GM19035 (cell line): Measurements from ENCODE around the gene COX7A2.
A peak's percentile ranks its signal among the peaks of the same experiment; 100 is the strongest.

Experiments used
- ATAC-seq: cut with Tn5 transposase; IDR thresholded peaks from one replicate; pipeline ENCODE4 v1.9.1; 2021; ENCODE audit not compliant: unreplicated experiment

COX7A2 gene

GRCh38 chr6:75268988-75269354 lies 25.4 kb upstream of the COX7A2 start:
- ATAC-seq: no peak

DNA sequence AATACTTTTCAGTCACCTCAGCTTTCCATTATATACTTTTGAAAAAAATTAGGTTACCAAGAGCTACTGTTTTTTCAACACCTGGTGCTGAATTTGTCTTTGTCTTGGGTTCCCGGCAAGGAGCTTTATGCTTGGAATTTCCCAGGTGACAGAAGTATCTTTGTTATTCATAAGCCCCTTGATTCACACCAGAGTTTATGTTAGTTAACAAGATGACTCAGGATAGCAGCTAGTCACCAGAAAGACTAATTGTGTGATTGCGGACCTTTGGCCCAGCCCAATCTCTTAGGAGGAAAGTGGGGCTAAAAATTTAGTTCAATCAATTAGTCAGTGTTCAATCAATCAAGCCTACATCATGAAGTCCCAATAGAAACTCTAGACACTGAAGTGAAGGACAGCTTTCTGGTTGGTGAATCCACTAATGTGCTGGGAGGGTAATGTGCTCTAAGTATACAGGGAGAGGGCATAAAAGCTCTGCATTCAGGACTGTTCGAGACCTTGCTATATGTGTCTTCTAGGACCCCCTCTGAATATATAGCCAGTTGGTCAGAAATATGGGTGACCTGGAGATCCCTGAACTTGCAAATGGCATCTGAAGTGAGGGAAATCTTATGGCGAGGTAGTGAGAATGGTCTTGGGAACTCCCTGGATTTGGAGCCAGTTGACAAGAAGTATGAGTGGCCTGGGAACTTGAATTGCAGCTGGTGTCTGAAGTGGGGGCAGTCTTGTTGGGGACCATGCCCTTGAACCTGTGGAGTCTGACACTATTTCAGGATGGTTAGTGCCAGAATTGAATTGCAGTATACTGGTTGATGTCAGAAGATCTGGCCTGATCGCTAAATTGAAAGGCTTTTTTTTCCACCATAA lies 24.8 kb upstream of the COX7A2 start:
- ATAC-seq: no peak

- ATAC-seq: no peak
Measured at GRCh38 chr6:75267461-75267860, 23.9 kb upstream of the COX7A2 start.

DNA sequence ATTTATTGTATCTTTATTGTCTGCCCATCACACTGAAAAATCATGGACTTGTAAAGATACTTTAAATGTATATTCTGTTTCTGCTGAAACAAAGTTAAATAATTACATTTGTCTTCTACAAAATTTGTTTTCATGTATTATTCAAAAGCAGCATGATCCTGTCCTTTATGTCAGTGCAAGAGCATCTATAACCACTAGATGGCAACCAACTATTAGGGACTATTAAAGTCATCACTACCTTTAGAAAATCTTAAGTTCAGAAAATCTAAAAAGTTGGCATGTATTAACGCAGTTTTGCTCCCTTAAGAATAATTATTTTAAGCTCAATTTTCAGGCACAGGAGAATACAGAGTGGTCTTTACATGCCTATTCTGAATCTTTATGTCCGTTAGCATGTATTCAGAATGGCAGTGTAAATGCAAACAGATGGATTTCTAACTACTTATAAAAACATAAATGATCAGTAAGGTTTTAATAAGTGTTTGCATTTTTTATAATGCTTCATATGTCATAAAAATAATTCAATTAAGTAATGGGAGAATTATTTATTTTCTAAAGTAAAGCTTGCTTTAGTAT lies 23.2 kb upstream of the COX7A2 start:
- peak; percentile 81 for ATAC-seq

DNA sequence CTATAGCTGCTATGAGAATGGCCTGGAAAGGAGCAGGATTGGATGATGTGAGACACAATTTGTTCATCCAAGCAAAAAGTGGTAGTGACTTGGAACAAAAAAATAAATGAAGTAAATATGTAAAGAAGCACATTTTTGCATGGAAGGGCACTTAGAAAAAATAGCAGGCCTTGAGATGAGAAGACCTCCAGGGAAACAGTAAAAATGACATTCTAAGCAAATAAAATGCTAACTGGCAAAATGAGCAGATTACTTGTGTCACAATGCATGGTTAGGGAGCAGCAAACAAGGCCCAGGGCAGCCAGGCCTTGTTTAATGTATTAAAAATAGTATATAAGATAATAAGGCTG lies 19.8 kb upstream of the COX7A2 start:
- ATAC-seq: no peak

DNA sequence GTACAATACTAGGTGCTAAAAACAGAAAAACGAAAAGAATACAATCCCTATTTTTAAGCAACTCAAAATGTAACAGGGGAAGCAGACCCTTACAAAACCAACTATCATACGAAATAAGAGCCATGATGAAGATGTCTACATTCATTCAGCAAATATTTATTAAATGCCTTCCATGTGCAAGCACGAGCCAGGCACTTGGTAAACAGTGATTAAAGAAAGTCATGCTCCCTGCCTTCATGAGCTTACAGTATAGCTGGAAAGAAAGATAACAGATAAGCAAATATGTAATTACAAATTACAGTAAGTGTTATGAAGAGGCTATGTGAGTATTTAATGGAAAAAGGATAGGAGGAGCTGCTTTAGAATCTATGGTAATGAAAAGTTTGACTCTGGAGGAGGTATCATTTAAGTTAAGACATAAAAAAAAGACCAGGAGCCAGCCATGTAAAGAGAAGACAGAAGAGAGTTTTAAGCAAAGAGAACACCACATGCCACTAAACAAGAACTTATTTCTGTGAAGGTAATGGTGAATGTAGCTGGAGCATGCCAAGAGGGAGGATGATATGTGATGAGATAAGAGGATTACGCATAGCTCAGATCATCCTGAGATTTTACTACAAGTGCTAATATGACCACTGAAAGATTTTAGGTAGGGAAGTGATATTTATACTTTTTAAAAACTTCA lies 19.3 kb upstream of the COX7A2 start:
- ATAC-seq: no peak

DNA sequence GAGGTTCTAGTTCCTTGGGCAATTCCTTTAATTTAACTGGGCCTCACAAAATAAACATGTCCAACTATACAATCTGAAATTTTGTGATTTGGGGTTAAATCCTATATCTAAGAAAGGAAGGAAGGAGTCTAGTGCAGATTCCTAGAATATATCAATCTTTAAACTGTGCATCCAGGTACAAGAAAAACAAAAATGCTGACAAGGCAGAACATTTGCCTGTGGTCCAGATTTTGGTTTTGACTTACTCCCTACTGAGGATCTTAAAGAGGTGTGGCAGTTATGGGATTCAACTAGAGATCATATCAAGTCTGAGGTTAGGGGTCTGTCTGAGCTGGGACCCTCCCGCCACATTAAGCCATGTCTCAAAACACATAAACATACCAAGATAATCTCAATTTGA lies 17.7 kb upstream of the COX7A2 start:
- ATAC-seq: no peak

- ATAC-seq: no peak
Measured at GRCh38 chr6:75257343-75258087, 13.9 kb upstream of the COX7A2 start.

GRCh38 chr6:75250552-75250951 lies 7.0 kb upstream of the COX7A2 start:
- no peak for ATAC-seq

- no peak for ATAC-seq
Measured at GRCh38 chr6:75249837-75250236, 6.2 kb upstream of the COX7A2 start.

- no peak for ATAC-seq
Measured at GRCh38 chr6:75246386-75246785, 2.8 kb upstream of the COX7A2 start.

DNA sequence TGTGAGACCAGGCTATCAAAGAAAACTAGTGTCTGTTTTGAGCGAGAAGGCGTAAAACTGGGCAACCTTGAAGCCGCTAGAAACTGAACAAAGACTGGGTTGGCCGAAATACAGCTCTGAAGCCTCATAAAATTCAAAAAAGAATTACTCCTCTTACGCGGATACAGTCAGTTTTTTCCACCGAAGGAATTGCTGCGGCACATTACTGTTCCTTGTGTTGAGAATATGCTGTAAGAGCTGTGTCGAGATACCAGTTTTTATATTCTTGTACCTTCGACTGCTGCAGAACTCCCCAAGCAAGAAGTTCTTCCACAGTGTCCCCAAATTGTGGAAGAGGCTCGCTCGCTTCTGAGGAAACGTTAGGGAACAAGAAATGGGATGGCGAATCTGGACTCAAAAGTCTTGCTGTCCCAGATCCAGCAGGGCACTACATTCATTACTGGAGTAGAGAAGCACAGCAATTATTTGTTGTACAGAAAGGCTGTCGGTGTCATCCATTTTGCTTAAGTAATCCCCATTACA lies 523 bp upstream of the COX7A2 start:
- peak; percentile 22 for ATAC-seq

DNA sequence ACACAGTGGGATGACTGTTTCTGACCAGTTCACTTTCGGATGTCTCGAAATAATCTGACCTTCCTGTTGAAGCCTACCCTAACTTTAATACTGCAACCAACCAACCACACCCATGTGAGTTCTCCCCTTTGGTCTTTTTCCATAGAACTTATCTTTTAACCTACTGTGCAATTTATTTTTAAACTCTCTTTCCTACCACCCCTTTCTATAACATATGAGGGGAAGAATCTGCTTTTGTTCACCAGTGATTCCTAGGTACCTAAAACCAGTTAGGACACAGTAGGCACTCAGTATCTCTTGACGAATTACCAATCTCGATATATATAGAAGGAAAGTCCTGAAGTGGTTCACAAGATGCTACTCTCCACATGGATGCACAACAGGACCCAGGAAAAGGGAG lies 7.0 kb downstream of the COX7A2 start:
- ATAC-seq: no peak

DNA sequence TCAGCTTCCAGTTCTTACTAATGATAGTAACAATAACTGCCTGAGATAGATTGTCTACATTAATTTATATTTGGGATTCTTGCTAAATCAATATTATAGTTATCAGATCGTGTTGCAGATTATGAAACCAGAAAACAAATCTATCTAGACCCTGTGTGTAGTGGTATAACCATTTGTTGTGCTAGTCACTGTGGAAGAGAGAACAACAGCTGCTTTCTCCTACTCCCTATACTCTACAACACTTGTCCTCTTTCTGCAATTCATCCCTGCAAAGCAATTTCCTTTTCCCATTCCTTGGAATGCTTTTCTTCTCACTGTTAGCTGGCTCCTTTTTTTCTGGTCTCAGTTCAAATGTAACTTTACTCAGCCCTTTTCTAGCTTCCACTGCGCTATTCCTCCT lies 8.3 kb downstream of the COX7A2 start:
- no peak for ATAC-seq

DNA sequence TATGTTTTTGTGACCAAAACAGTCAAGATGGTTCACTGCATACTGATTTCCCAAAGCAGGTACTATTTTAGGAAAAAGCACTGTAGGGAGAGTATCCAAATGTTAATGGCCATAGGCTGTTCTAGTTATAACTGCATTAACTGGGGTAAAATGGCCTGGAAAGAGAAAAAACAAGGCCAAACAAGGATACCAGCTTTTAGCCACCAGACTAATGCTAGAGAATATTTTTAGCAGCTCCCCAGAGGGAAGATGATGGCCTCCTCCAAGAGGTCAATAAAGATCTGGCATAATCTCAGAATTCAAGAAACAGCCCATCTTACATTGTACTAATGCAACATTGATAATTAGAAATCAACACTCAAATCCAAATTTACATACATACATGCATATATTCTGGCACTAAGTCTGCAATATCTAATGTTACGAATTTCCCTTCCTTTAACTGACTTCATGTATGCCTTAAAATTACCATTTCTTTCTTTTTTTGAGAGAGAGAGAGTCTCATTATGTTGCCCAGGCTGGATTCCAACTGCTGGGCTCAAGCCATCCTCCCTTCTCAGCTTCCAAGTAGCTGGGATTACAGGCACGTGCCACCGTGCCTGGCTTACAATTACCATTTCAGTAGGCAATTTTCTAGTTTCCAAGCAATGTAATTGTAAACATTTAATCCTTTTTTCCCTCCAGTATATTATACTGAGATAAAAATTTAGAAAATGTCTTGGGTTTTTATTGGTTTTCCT lies 9.3 kb downstream of the COX7A2 start:
- no peak for ATAC-seq

- ATAC-seq: no peak
Measured at GRCh38 chr6:75233092-75233615, 10.4 kb downstream of the COX7A2 start.

DNA sequence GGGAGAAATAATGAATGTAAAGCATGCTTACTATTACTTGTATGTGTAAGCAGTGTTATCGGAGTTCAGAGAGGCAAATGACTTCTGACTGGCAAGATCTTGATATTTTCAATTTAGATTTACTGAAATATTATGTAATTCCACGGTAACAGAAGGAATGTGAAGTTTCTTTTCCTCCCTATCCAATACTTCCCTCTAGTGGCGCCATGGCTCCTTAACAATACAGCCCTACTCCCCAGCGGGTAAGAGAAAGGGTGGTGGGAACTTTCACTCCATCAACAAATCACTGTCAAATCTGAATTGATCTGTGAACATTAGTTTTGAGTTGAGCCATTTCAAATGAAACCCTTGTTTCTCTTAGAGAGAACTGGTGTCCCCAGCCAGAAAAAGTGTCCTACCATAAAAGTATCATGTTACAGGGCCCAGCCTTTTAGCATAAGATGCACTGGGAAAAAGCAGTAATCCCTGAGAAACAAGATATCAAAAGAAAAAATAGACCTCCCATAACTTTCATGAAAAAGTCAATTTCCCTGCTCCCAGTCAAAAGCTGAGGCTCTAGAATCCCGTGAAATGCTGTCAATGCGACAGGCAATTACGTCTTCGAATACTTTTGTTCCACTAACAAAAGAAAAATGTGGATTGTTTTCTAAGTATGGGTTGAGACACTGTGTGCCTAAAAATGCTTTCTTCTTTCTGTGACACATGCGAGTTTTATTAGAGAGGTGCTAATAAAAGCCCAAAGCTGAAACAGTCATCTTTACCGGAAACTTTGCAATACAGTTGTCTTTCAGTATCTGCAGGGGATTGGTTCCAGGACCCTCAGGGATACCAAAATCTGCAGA lies 12.9 kb downstream of the COX7A2 start:
- ATAC-seq: no peak

DNA sequence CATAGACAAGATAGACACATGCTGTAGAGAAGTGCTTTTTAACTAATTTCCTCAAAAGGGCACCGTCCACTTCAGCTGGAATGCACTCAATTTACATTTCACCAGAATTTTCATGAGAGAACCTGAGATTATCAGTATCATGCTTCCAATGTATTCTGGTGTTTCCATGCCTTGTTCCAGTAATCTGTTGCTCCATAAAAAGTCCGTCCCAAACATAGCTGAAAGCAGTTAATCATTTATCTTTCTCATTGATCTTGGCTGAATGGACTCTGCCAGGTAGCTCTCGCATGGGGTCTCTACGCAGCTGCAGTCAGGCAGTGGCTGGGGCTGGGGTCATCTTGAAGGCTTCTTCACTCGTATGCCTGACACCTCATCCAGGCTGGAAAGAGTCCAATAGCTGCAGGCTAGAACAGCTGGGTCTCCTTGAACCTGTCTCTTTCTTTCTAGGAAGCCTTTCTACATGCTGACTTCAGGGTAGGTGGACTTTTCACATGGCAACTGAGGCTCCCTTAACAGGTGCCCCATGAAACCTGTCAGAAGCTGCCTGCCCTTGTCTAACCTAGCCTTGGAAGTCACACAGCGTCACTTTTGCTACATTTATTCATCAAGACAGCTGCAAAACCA lies 19.2 kb downstream of the COX7A2 start:
- no peak for ATAC-seq

DNA sequence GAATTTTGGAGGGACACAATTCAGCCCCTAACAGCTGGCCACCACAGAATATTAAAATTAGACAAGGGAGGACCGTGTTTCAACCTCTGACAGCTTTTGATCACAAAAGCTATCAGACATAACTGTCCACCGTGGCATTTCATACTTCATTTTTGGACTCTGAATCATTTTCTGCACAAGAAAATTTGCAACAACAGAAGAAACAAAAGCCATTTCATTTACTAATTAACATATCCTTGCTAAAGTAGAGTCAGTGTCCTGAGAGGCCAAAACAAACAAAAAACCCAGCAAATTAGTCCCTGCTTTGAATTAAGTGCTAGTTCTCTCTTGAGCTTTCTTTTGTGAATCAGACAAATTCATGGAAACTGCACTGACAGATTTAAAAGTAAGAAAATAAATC lies 20.2 kb downstream of the COX7A2 start:
- no peak for ATAC-seq
